ENCODE measurements around the gene FAM83G.

The FAM83G gene

DNA sequence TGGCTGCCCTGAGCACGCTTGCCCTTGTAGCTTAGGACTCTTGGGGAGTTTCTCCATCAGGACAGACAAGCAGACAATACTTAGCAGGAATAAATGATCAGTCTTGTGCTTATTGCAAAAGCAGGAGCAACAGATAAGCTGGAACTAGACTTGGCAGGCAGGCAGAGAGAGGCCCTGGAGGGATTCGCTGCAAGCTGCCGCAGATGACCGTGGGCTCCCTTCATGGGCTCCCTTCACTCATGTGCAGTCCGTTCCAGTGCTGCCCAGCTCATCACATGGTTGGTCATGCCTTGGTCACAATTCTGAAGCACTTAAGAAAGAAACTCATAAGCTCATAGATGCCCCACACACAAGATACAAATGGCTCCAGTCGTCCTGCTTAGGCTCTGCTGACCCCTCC is 55.0 kb downstream of the FAM83G start:
- Histone ChIP-seq H2AFZ (ENCODE audit: low read length) (no peak overlapping the region), H3K9me2 (replicated peaks; ENCODE audit: low read depth, low read length) (no peaks in the 10 kb centered on the region), H3K27me3 (ENCODE audit: insufficient read depth, low read length, poor library complexity, severe bottlenecking) (no peaks in the 10 kb centered on the region), H3K4me2 (ENCODE audit: low read depth, low read length, poor library complexity, severe bottlenecking) (no peak overlapping the region), H3K9ac (ENCODE audit: low read depth, low read length, poor library complexity, severe bottlenecking) (no peak overlapping the region), H3F3A (ENCODE audit: low read depth) (no peaks in the 10 kb centered on the region), H3K4me1 (ENCODE audit: insufficient read depth, low read length, poor library complexity, severe bottlenecking) (peaks cover 5% of the 10 kb centered on the region), H4K20me1 (ENCODE audit: insufficient read depth, low read length, poor library complexity, severe bottlenecking) (no peaks in the 10 kb centered on the region), H3K79me2 (ENCODE audit: insufficient read depth, low read length) (no peaks in the 10 kb centered on the region), H3K4me3 (ENCODE audit: low read length, poor library complexity, severe bottlenecking) (no peak overlapping the region), H3K36me3 (ENCODE audit: insufficient read depth, low read length) (no peaks in the 10 kb centered on the region), H3K9me3 (ENCODE audit: insufficient read depth, low read depth, low read length) (no peaks in the 10 kb centered on the region)
- no peak for TF ChIP-seq EZH2phosphoT487 (IDR thresholded peaks at IDR 0.05; ENCODE audit: borderline replicate concordance)
- TF ChIP-seq, protein P1, sequence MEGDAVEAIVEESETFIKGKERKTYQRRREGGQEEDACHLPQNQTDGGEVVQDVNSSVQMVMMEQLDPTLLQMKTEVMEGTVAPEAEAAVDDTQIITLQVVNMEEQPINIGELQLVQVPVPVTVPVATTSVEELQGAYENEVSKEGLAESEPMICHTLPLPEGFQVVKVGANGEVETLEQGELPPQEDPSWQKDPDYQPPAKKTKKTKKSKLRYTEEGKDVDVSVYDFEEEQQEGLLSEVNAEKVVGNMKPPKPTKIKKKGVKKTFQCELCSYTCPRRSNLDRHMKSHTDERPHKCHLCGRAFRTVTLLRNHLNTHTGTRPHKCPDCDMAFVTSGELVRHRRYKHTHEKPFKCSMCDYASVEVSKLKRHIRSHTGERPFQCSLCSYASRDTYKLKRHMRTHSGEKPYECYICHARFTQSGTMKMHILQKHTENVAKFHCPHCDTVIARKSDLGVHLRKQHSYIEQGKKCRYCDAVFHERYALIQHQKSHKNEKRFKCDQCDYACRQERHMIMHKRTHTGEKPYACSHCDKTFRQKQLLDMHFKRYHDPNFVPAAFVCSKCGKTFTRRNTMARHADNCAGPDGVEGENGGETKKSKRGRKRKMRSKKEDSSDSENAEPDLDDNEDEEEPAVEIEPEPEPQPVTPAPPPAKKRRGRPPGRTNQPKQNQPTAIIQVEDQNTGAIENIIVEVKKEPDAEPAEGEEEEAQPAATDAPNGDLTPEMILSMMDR (conservative IDR thresholded peaks at IDR 0.05; ENCODE audit: low read length): no peak

DNA sequence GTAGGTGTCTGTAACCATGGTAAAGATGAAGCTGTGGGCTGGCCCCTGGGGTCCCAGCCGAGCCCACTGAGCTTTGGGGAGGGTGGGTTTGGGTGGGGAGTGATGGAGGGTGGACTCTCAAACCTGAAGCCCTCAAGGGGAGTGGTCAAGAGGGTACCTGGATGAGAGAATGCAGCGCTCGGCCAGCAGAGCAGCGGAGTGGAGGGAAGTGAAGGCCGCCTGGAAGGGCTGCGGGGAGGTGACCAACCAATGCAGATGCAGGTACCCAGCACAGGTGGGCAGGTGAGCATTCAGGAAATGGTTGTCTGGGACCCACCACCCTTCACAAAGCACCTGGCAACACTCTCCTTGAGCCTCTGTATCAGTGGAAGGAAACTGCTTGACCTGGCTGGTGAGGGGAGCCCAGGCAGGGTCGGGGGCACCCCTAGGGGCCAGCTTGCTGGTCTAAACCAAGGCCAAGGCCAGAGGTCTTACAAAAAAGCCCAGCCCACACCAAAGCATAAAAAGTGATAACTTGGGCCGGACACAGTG is 56.0 kb downstream of the FAM83G start:
- no peaks in the 10 kb centered on the region for H3K9me2 ChIP-seq (replicated peaks; ENCODE audit: low read depth, low read length)
- no peaks in the 10 kb centered on the region for H3K36me3 ChIP-seq (ENCODE audit: insufficient read depth, low read length)
- H3K9ac ChIP-seq (ENCODE audit: low read depth, low read length, poor library complexity, severe bottlenecking): no peak overlapping the region
- H3K79me2 ChIP-seq (ENCODE audit: insufficient read depth, low read length): no peaks in the 10 kb centered on the region
- H2AFZ ChIP-seq (ENCODE audit: low read length): no peak overlapping the region
- TF ChIP-seq EZH2phosphoT487 (IDR thresholded peaks at IDR 0.05; ENCODE audit: borderline replicate concordance): no peak
- TF ChIP-seq, protein P1 (conservative IDR thresholded peaks at IDR 0.05; ENCODE audit: low read length): no peak
- no peaks in the 10 kb centered on the region for H3F3A ChIP-seq (ENCODE audit: low read depth)
- no peaks in the 10 kb centered on the region for H3K9me3 ChIP-seq (ENCODE audit: insufficient read depth, low read depth, low read length)
- no peaks in the 10 kb centered on the region for H3K4me1 ChIP-seq (ENCODE audit: insufficient read depth, low read length, poor library complexity, severe bottlenecking)
- no peaks in the 10 kb centered on the region for H3K27me3 ChIP-seq (ENCODE audit: insufficient read depth, low read length, poor library complexity, severe bottlenecking)
- no peak overlapping the region for H3K4me2 ChIP-seq (ENCODE audit: low read depth, low read length, poor library complexity, severe bottlenecking)
- H3K4me3 ChIP-seq (ENCODE audit: low read length, poor library complexity, severe bottlenecking): no peak overlapping the region
- no peaks in the 10 kb centered on the region for H4K20me1 ChIP-seq (ENCODE audit: insufficient read depth, low read length, poor library complexity, severe bottlenecking)

DNA sequence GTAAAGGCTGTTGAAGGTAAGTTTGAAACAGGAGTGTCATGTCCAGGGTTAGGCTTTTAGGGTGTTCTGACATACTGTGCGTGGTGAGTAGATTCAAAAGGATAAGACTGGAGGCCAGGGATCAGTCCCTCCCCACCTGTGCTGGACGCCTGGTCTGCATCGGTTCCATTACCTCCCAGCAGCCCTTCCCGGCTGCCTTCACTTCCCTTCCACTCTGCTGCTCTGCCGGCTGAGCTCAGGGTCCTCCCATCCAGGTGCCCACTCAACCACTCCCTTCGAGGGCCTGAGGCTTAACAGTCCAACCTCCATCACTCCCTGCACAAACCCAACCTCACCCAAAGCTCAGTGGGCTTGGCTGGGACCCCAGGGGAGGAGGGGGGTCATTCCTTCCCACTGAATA is 56.7 kb downstream of the FAM83G start:
- Histone ChIP-seq H3K79me2 (ENCODE audit: insufficient read depth, low read length) (no peaks in the 10 kb centered on the region), H3K4me2 (ENCODE audit: low read depth, low read length, poor library complexity, severe bottlenecking) (no peak overlapping the region), H3F3A (ENCODE audit: low read depth) (no peaks in the 10 kb centered on the region), H4K20me1 (ENCODE audit: insufficient read depth, low read length, poor library complexity, severe bottlenecking) (no peaks in the 10 kb centered on the region), H3K9ac (ENCODE audit: low read depth, low read length, poor library complexity, severe bottlenecking) (no peak overlapping the region), H3K9me3 (ENCODE audit: insufficient read depth, low read depth, low read length) (no peaks in the 10 kb centered on the region), H3K36me3 (ENCODE audit: insufficient read depth, low read length) (no peaks in the 10 kb centered on the region), H3K4me3 (ENCODE audit: low read length, poor library complexity, severe bottlenecking) (no peak overlapping the region), H3K4me1 (ENCODE audit: insufficient read depth, low read length, poor library complexity, severe bottlenecking) (no peaks in the 10 kb centered on the region), H3K9me2 (replicated peaks; ENCODE audit: low read depth, low read length) (no peaks in the 10 kb centered on the region), H2AFZ (ENCODE audit: low read length) (no peak overlapping the region), H3K27me3 (ENCODE audit: insufficient read depth, low read length, poor library complexity, severe bottlenecking) (no peaks in the 10 kb centered on the region)
- no peak for TF ChIP-seq EZH2phosphoT487 (IDR thresholded peaks at IDR 0.05; ENCODE audit: borderline replicate concordance)
- TF ChIP-seq, protein P1 (conservative IDR thresholded peaks at IDR 0.05; ENCODE audit: low read length): no peak

Measured in Loucy (cell line).